ENCODE measurements around the gene SLC8B1.
"Not testable (repeated sequence)": the region's sequence is repeated elsewhere in the genome, so short reads cannot be mapped to it uniquely, and the experiment has no call there.

The SLC8B1 gene

GRCh38 chr12:113358381-113359132 lies 23.6 kb upstream of the SLC8B1 start, which contains the start of gene PLBD2:
Gene PLBD2 (plus strand): TSS chr12:113358587. CDS start chr12:113358601, 14 bp downstream.
- DNase-seq (ENCODE audit: low spot score) (peak; percentile 99), FAIRE-seq (no peak)

- DNase-seq (ENCODE audit: low spot score); FAIRE-seq: not testable (repeated sequence)
These were observed 19.3 kb upstream of the SLC8B1 start for GRCh38 chr12:113354192-113354591.

GRCh38 chr12:113351089-113351488 lies 16.2 kb upstream of the SLC8B1 start:
- no peak for FAIRE-seq
- DNase-seq (ENCODE audit: low spot score) = no peak

DNA sequence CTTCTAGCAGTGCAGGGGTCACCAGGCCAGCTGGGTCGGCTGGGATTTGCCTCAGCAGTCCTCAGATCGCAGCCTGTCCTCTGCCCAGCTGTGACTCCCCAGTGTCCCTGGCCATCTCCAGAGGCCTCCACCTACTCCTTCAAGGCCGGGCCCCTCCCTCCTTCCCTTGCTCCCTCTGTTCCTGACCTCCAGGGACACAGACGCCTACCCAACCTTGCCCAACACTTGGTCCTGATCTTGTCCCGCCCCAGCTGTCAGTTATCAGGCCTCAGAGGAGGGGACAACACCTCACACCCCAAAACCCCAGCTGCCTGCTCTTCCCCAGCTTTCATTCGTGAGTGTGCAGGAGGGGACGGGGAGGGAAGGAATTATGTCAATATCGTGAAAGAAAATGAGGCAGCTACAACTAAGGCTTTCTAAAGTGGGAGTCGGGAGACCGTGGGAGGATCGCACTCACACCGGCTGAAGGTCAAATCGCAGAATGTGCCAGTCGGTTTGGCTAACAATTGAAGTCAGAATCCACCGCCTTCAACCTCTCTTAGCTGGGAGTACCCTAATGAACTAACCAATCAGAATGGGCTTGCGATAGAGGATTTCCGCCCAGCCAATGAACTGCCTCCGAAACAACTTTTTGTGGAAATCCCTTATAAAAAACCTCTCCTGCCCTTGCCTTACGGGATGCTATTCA lies 14.1 kb upstream of the SLC8B1 start:
- no peak for DNase-seq (ENCODE audit: low spot score)
- no peak for FAIRE-seq

- FAIRE-seq (no peak), DNase-seq (ENCODE audit: low spot score) (no peak)
These were observed 13.0 kb upstream of the SLC8B1 start for GRCh38 chr12:113347892-113348291.

DNA sequence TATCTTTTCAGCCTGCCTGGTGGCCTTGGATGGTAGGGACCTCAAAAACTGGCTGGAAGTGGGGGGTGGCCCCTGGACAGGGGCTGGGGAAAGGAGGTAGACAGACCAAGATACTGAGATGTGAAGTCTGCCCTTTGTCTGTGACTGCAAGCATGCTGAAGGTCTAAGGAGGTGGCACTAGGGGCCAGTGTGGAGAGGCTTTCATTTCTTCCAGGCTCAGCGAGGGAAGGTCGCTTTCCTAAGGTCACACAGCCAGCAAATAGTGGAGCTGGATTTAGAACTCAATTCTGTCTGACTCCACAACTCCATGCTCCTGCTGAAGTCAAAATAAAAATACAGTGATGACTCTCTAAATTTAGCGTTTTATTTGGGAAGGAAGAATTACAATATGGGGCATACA lies 12.2 kb upstream of the SLC8B1 start:
- DNase-seq (ENCODE audit: low spot score) (no peak), FAIRE-seq (no peak)

GRCh38 chr12:113346353-113346752 lies 11.4 kb upstream of the SLC8B1 start:
- no peak for FAIRE-seq

DNA sequence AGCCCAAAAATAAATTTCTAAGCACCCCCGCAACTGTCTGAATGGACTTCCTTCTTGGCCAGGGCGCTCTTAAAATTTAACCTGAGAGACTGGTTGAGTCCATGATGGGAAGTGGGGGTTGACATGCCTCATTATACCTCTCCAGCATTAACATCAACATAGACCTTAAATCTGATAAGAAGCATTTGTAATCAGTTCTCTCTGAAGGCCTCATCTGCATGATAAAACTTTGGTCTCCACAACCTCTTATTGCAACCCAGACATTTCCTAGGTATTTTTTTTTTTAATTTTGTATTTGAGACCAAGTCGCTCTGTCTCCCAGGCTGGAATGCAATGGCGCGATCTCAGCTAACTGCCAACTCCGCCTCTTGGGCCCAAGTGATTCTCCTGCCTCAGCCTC lies 10.4 kb upstream of the SLC8B1 start:
- DNase-seq (ENCODE audit: low spot score) (no peak), FAIRE-seq (no peak)

More at GRCh38 chr12:113346353-113346752, 11.4 kb upstream of the SLC8B1 start:
- no peak for DNase-seq (ENCODE audit: low spot score)

DNA sequence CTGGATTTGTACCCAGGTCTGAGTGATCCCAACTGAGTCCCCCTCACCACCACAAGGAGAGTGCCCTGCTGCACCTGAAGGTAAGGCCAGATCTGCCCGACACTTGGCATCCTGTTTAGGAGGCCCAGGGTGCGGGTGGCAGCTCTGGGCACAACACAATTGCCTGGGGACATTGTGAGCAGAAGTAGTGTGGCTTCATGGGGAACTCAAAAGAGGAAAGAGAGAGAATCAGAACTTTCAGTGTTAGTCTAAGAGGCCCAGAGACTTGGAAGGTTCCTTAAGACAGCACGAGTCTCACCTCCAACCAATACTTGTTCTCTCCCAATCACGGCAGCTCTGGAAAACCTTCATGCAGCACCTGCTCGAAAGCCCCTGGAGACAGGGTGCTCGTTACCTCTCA lies 6.6 kb upstream of the SLC8B1 start:
- DNase-seq (ENCODE audit: low spot score) = no peak
- no peak for FAIRE-seq

- no peak for FAIRE-seq
- DNase-seq (ENCODE audit: low spot score) = no peak
These were observed 5.2 kb upstream of the SLC8B1 start for GRCh38 chr12:113340061-113340460.

DNA sequence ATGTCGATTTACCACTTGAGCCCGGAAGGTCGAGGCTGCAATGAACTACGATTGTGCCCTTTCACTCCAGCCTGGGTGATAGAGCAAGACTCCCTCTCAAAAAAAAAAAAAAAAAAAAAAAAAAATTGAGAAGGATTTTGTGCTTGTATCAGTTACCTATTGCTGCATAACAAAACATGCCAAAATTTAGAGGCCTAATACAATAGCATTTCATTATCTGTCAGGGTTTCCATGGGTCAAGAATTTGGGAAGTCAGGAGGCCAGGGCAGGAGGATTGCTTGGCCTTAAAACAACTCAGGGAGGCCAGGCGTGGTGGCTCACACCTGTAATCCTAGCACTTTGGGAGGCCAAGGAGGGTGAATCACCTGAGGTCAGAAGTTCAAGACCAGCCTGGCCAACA lies 4.6 kb upstream of the SLC8B1 start:
- DNase-seq (ENCODE audit: low spot score) (no peak), FAIRE-seq (no peak)

- no peak for DNase-seq (ENCODE audit: low spot score)
These were observed 778 bp downstream of the SLC8B1 start for GRCh38 chr12:113333877-113334785.

GRCh38 chr12:113333418-113333750 lies 1.5 kb downstream of the SLC8B1 start:
- DNase-seq (ENCODE audit: low spot score) (no peak), FAIRE-seq (no peak)

More at GRCh38 chr12:113333877-113334785, 778 bp downstream of the SLC8B1 start:
- no peak for FAIRE-seq

DNA sequence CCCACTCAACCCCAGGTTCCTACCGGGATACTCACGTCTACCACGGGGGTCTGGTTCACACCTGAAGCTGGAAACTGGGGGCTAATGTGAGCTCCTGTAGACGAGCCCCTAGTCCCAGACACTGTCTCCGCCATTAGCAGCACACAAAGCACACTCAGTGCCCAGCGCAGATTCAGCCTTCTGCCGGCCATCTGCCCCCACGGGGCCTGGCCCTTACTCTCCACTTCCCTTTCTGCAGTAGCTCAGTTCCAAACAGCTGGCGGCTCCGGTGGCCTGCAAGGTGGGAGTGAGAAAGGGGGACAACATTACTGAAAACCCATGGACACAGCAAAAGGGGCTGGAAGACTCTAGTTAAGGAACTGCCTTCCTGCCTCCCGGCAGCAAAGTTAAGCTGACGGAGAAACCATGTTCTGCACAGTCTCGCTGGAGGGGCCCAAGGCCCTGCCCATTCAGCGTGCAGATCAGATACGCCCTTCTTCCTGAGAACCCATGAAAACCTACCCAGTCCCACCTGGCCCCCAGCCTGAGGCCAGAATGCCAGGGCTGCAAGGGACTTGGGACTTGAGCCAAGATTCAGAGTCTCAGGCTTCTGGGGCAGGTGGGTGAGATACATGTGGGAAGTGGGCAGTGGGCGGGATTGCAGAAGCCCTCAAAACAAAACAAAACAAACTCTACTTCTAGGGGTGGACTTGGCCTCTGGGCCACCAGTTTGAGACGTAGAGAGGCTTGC lies 2.1 kb downstream of the SLC8B1 start:
- FAIRE-seq (no peak), DNase-seq (ENCODE audit: low spot score) (no peak)

GRCh38 chr12:113330505-113330904 lies 4.4 kb downstream of the SLC8B1 start:
- FAIRE-seq = no peak
- DNase-seq (ENCODE audit: low spot score) = no peak

GRCh38 chr12:113329791-113330417 lies 5.0 kb downstream of the SLC8B1 start:
- DNase-seq (ENCODE audit: low spot score) = no peak
- no peak for FAIRE-seq

DNA sequence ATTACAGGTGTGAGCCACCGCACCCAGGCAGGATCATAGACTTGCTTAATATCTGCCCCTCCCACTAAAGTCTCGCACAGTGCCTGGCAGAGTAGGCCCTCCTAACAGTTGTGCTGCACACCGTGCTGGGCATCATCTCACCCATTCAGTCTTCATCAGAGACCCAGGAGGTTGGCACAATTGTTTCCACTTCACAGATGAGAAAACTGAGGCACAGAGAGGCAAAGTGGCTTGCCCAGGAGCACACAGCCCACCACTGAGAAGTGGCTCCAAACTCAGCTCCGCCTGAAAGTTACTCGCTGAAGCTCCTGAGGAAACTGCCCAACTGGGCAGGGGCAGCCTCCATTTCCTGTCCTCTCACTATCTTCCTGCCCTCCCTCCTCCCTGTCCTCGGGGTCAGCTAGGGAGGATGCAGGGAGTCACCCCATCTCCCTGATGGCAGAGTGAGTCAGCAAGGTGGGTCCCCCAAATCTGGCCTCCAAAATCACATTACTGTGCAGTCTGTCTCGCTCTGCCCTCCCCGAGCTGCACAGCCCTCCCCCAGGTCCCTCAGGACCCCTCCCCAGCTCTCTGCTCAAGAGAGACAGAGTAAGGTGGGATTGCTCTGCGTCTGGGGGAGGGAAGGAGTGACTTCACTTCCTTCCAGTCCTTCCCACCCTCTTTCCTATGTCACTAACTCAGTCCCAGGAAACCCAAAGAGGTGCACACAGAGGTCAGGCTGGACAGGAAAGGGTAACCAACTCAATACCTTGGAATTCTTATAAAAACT lies 5.7 kb downstream of the SLC8B1 start:
- DNase-seq (ENCODE audit: low spot score) = no peak
- no peak for FAIRE-seq

- FAIRE-seq (no peak), DNase-seq (ENCODE audit: low spot score) (no peak)
These were observed 6.5 kb downstream of the SLC8B1 start for GRCh38 chr12:113328368-113328889.

GRCh38 chr12:113326775-113327395 lies 8.0 kb downstream of the SLC8B1 start:
- no peak for DNase-seq (ENCODE audit: low spot score)

More at GRCh38 chr12:113326775-113327395, 8.0 kb downstream of the SLC8B1 start:
- FAIRE-seq = no peak
